A673 (cell line): ENCODE data around the gene PIP5K1A.

Source experiments
- EZH2 ChIP-seq: fragments of 200-600 bp; sonication (generic); IDR thresholded peaks from 2 replicates; pipeline ENCODE4 v1.6.1; 2017; ENCODE audit warnings: borderline replicate concordance, low read depth, mild to moderate bottlenecking, mixed read lengths, antibody characterized with exemption, low read length; ENCODE audit not compliant: poor library complexity, severe bottlenecking
- TF ChIP-seq, protein P1 (sequence below): fragments of 300-800, 200-600 bp; sonication (generic); conservative IDR thresholded peaks from 2 replicates; pipeline ENCODE4 v1.5.1; 2017; ENCODE audit warnings: low read depth, mild to moderate bottlenecking, antibody characterized with exemption, low read length, moderate library complexity, mixed read lengths

DNA sequence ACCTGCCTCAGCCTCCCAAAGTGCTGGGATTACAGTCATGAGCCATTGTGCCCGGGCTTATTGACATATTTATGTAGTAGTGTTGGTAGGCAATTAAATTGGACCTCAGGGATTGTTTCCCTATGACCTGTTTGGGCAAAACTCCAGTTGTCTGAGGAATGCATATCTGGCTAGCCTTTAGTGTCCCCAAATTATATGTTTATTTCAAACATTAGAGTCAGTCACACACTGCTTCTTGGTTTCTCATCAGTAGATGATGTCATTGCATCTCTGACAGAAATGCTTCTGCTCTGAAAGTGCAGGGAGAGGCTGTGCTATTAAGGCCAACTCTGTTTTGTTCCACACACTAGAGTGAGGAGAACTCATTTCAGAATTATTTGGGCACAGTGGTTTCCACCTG is 12.5 kb downstream of the PIP5K1A start:
- no peak for TF ChIP-seq EZH2
- TF ChIP-seq, protein P1, sequence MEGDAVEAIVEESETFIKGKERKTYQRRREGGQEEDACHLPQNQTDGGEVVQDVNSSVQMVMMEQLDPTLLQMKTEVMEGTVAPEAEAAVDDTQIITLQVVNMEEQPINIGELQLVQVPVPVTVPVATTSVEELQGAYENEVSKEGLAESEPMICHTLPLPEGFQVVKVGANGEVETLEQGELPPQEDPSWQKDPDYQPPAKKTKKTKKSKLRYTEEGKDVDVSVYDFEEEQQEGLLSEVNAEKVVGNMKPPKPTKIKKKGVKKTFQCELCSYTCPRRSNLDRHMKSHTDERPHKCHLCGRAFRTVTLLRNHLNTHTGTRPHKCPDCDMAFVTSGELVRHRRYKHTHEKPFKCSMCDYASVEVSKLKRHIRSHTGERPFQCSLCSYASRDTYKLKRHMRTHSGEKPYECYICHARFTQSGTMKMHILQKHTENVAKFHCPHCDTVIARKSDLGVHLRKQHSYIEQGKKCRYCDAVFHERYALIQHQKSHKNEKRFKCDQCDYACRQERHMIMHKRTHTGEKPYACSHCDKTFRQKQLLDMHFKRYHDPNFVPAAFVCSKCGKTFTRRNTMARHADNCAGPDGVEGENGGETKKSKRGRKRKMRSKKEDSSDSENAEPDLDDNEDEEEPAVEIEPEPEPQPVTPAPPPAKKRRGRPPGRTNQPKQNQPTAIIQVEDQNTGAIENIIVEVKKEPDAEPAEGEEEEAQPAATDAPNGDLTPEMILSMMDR, result no peak
